GM12892 (cell line): ENCODE measurements around the gene NDOR1.

Experiments
- POLR2A ChIP-seq: IDR thresholded peaks from 2 replicates; pipeline ENCODE4 v1.6.1; 2011; ENCODE audit warnings: low read depth, low read length, control low read depth
- POLR2AphosphoS5 ChIP-seq: IDR thresholded peaks from 2 replicates; pipeline ENCODE4 v1.6.1; 2011; ENCODE audit warnings: low read depth, low read length, control low read depth
- TAF1 ChIP-seq: IDR thresholded peaks from 2 replicates; pipeline ENCODE4 v1.6.1; 2011; ENCODE audit warnings: low read depth, mild to moderate bottlenecking, control low read depth, low read length, borderline replicate concordance

DNA sequence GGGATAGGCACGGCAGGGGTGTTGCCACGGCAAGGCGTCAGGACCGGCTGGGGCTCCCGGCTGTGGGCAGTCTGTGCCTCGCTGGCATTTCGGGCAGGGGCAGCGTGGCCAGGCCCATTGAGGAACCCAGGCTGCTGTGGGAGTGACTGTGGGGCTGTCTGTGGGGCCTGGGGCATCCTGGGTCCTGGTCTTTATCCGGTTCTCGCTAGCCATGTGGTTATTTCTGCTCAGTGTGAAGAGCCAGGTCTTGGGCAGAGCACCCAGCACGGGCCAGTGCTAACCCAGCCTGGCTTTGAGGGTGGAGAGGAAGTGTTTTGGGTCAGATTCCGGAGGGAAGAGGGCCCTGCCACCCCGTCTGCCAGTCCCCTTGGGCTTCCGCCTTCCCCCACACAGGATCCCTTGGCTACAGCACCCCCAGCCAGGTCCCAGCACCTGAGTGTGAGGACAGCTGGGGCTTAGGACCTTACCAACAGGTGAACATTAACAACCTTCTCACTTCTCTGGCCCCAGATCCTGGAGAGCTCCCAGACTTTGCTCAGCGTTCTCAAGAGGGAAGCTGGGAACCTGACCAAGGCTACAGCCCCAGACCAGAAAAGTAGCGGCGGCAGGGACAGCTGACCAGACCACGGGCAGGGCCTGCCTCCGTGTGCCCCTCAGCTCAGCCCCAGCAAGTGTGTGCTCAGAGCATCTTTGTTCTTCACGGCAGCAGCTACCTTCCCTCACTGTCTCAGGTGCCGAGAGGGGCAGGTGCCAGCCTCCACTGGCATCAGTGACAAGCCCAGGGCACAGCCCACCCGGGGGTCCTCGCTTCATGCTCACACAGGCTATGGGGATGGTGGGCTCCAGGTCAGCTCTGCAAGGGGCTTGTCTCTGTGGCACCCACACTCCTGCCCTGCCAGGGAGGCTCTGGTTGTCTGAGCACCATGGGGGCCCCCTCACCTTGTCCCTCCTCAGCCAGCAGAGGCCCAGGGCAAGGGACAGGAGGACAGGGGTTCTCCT is 15.9 kb upstream of the NDOR1 start:
- TF ChIP-seq POLR2AphosphoS5 (no peak), POLR2A (0 out of 2 replicates have a peak, but pooled peaks have one; percentile 1), TAF1 (no peak)
